ENCODE measurements around the gene OTOG.
"Not testable (repeated sequence)": the region's sequence is repeated elsewhere in the genome, so short reads cannot be mapped to it uniquely, and the experiment has no call there.

OTOG gene

GRCh38 chr11:17607083-17607429 is 60.0 kb downstream of the OTOG start:
- DNase-seq = no peak

- no peak for DNase-seq
Measured at GRCh38 chr11:17607591-17608570, 60.8 kb downstream of the OTOG start.

GRCh38 chr11:17608821-17609220 is 61.8 kb downstream of the OTOG start:
- DNase-seq = no peak

GRCh38 chr11:17609291-17610084 is 62.4 kb downstream of the OTOG start:
- DNase-seq = no peak

- DNase-seq = no peak
Measured at GRCh38 chr11:17610085-17610894, 63.2 kb downstream of the OTOG start.

- no peak for DNase-seq
Measured at GRCh38 chr11:17611049-17611448, 64.0 kb downstream of the OTOG start.

GRCh38 chr11:17611503-17612220 is 64.6 kb downstream of the OTOG start:
- no peak for DNase-seq

GRCh38 chr11:17612221-17613188 is 65.4 kb downstream of the OTOG start:
- DNase-seq = no peak

GRCh38 chr11:17613428-17613962 is 66.4 kb downstream of the OTOG start:
- DNase-seq = no peak

- no peak for DNase-seq
Measured at GRCh38 chr11:17613983-17614382, 66.9 kb downstream of the OTOG start.

- DNase-seq = not testable (repeated sequence)
Measured at GRCh38 chr11:17622711-17623110, 75.7 kb downstream of the OTOG start.

- no peak for DNase-seq
Measured at GRCh38 chr11:17629113-17629512, 82.1 kb downstream of the OTOG start.

GRCh38 chr11:17630936-17631335 is 83.9 kb downstream of the OTOG start:
- no peak for DNase-seq

- DNase-seq = no peak
Measured at GRCh38 chr11:17631702-17632365, 84.8 kb downstream of the OTOG start.

GRCh38 chr11:17633279-17633986 is 86.4 kb downstream of the OTOG start:
- DNase-seq = no peak

- DNase-seq = no peak
Measured at GRCh38 chr11:17633987-17634775, 87.1 kb downstream of the OTOG start.

- DNase-seq = no peak
Measured at GRCh38 chr11:17634776-17635550, 87.9 kb downstream of the OTOG start.

GRCh38 chr11:17635551-17635938 is 88.5 kb downstream of the OTOG start:
- DNase-seq = no peak
